ENCODE data around the gene PRUNE2.
A peak's percentile ranks its signal among the peaks of the same experiment; 100 is the strongest.

Gene PRUNE2

DNA sequence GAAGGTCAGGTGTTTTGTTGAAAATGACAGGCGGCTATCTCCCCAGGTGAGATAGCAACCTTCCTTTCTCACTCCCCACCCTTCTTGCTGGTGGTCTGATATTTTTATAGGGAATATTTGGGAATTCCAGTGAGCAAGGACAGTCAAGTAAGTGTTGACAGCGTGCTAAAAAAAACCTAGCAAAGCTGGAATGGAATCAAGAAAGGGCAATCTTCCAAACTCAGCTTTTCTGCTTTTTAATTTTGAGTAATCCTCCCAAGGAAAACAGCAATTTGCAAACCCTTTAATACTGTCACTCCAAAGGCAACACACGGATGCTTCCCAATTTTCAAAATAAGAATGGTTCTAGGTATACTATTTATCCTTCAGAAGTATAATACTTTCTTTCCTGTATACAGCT, 285.3 kb downstream of the PRUNE2 start:
- DNase-seq (ENCODE audit: low read depth) = no peak

- no peak for DNase-seq (ENCODE audit: low read depth)
Measured at GRCh38 chr9:76619640-76620039, 286.3 kb downstream of the PRUNE2 start.

- no peak for DNase-seq (ENCODE audit: low read depth)
Measured at GRCh38 chr9:76619197-76619596, 286.7 kb downstream of the PRUNE2 start.

DNA sequence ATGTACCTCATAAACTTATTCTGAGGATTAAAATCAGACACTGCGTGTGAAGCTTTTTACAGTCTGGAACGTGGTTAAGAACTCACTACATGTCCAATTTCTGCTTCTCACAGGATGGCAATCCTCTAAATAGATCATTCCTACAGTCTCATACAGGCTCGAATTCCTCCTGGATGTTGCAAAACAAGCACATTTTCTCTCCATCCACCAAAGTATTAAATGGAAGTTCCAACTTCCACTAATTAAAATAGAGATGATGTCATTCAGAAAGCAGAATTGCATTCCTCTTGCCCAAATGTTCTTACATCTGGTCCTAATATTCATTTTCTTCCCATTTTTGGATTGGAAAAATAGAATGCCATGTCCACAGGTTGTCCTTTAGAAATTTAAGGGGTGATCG, 287.2 kb downstream of the PRUNE2 start:
- DNase-seq (ENCODE audit: low read depth) = no peak

- no peak for DNase-seq (ENCODE audit: low read depth)
Measured at GRCh38 chr9:76617497-76618175, 288.3 kb downstream of the PRUNE2 start.

- DNase-seq (ENCODE audit: low read depth) = no peak
Measured at GRCh38 chr9:76616780-76617179, 289.1 kb downstream of the PRUNE2 start.

- no peak for DNase-seq (ENCODE audit: low read depth)
Measured at GRCh38 chr9:76615177-76615603, 290.7 kb downstream of the PRUNE2 start.

- no peak for DNase-seq (ENCODE audit: low read depth)
Measured at GRCh38 chr9:76613974-76614373, 291.9 kb downstream of the PRUNE2 start.

- no peak for DNase-seq (ENCODE audit: low read depth)
Measured at GRCh38 chr9:76613150-76613781, 292.6 kb downstream of the PRUNE2 start.

DNA sequence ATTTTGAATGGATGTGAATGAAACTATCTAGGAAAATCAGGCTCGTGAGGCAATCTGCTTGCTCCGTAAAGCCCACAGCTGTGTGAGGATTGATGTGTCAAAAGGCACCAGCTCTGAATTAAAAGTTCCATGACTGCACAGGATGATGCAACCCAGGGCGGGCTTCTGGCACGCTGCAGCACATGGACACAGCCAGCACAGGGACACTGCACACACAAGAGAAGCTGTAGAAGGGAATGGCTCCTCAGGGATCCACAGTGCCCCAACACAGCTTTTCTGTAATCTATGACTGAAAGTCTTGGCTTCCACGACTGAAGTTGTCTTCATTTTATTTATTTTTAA, 295.9 kb downstream of the PRUNE2 start:
- DNase-seq (ENCODE audit: low read depth) = no peak

DNA sequence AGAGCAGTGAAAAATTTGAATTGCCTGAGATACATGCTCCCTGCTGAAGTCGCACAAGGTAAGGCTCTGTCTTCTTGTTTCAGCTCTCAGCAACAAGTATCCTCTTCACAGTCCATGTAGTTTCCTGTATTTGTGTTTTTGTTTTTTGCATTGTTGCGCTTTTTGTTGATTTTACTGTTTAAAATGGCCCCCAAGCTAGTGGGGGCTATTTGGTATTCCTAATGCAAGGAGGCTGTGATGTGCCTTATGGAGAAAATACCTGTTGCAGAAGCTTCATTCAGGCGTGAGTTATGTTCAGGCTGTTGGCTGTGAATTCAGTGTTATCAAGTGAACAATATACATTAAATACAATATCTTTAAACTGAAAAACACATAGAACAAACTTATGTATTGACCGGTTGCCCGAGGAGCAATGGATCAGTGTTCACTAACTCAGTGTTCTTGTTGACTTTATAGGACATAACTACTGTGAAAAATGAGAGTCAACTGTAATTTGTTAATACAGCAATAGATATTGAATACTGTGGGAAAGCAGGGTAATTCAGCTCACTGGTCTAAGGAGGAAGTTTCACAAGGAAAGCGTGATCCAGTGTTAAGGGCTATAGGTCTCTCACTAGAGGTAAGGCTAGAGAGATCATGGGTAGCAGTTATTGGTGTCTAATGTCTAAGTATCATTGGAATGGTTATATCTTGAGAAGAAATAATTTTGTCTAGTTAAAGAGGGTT, 296.5 kb downstream of the PRUNE2 start:
- DNase-seq (ENCODE audit: low read depth) = no peak

- no peak for DNase-seq (ENCODE audit: low read depth)
Measured at GRCh38 chr9:76608575-76609273, 297.2 kb downstream of the PRUNE2 start.

GRCh38 chr9:76607730-76608436, 298.0 kb downstream of the PRUNE2 start:
- DNase-seq (ENCODE audit: low read depth) = no peak

DNA sequence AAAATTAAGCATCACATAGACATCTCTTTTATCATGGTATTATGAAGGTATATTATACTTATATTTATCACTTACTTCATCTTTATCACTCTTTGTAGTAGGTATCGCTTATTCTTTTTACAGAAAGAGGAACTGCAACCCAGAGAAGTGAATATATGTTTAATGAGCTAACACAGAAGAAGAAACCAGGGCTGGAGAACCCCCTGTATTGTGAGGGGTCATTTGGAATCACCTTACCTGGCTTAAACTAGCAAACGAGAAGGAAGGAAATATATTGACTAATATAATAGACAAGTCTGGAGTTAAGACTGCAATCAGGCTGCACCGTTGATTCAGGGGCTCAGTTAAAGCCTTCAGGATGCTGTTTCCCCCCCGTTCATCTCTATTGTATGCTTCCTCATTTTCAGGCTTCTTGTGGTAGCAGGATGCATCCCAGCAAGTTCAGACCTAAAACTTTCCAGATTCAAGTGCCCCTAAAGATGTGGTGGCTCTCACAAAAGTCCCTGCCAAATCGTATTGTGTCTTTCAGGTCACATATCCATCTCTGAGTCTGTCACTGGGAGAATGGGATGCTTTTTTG, 300.5 kb downstream of the PRUNE2 start:
- no peak for DNase-seq (ENCODE audit: low read depth)

DNA sequence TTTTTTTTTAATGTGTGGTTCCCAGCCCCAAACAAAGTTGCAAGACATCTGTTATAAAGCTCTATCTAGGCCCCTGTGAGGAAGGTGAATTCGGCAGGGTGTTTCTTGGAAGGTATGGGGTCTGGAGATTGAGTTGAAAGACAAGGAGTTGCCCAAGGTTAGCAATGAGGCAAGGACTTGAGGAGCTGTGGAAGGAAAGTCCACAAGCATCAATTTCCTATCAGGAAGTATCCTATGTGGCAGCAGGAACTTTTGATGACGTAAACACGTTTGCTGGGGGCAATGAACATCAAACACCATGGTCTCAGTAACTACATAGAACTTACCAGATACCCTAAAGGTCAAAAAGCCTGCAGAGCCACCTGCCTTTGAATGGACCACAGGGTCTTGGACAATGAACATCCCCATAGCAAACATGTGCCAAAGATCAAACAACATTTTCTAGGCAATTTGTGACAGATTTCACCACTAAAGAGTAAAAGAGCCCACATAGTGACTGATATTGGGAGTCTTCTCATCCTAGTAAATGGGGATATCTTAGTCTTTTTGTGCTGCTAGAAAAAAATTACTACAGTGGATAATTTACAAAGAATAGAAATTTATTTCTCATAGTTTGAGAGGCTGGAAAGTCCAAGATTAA, 301.9 kb downstream of the PRUNE2 start:
- DNase-seq (ENCODE audit: low read depth) = no peak

DNA sequence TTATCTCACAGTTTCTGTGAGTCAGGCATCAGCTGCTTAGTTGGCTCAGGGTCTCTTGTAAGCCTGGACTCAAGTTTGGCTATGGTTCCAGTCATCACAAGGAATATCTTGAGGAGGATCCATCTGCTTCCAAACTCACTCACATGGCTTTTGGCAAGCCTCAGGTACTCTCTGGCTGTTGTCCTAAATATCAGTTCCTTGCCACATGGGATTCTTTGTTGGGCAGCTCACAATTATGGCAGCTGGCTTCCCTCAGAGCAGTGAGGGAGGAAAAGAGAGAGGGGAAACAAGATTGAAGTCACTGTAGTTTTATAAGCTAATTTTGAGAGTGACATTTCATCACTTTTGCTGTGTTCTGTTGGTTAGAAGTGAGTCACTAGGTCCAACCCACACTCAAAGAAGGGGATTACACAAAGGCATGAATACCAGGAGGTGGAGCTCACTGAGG, 302.4 kb downstream of the PRUNE2 start:
- DNase-seq (ENCODE audit: low read depth) = peak; percentile 9

DNA sequence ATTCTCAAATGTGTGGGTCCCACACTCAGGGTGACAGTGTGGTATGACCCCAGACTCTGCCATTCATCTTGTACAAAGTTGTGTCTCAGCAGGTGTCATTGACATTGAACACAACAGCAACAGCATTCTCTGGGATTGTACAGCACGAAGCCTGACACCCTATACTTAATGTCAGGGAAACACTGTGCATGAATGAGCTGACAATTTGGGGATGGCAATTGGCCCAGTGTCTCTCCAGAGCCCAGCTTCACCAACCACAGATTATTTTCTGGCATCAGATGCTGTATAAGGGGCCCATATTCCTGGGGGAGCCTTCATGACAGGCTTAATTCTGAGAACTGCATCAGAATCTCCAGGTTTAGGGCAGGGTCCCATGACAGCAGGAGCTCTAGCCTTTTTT, 303.7 kb downstream of the PRUNE2 start:
- DNase-seq (ENCODE audit: low read depth) = no peak

DNA sequence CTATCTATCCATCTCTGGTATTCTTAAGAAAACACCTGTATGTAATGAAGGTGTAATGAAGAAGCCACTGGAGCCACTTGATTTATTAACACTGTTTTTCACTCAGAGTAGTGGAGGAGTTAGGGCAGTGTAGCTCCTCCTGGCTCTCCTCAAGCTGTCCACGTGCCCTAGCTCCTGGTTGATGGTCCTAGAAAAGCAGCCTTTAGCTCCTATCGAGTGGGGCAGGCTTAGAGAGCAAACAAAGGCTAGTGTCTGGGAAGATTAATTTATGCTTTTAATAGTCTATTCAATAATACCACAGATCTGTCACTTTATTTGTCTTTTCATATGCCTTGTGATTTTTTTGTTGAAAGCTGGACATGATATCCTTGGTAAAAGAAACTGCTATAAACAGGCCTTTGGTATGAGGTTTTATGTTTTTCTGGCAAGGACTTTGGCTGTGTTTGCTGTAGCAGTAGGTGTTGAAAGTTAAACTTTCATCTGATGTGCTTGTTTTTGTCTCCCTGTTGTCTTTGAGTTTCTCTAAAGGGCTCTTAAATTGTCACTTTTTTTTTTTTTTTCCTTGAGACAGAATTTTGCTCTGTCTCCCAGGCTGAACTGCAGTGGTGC, 305.8 kb downstream of the PRUNE2 start:
- no peak for DNase-seq (ENCODE audit: low read depth)

- no peak for DNase-seq (ENCODE audit: low read depth)
Measured at GRCh38 chr9:76598981-76599380, 306.9 kb downstream of the PRUNE2 start.

DNA sequence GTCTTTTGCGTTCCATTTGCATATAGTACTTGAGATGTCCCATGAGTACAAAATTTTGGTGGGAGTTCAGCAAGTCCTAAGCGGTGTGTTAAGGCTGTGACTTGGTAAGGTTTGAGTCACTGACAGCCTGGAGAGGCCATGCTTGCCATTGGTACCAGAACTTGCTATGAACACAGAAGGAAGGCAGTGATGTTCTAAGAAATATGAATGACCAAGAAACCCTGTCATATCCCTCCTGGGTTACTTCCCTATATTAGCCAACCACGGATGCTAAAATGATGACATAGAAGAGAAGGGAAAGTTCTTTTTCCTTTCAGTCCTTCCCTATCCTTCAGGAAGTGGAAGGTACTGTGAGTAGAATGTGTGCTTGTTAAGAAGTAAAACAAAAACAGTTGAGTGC, 310.3 kb downstream of the PRUNE2 start:
- no peak for DNase-seq (ENCODE audit: low read depth)

Data from ELR (cell line).